ENCODE data around the gene EOGT. TPM values are rescaled to one million over a fixed set of nuclear protein-coding genes. Genes with fewer than 3 reads are reported as not detected.

Gene EOGT
- total RNA-seq, 1 experiment from 2014 or later, result 4.6 TPM

- CTCF ChIA-PET, result no interaction called here
- H3K36me3 ChIP-seq (ENCODE audit: insufficient read depth, low read length, poor library complexity, severe bottlenecking), result peaks cover 10% of the 10 kb centered on the region
- no TSS peak for BruUV-seq (replicated peaks)
- H3K4me1 ChIP-seq (ENCODE audit: insufficient read depth, low read length, poor library complexity, severe bottlenecking), result no peaks in the 10 kb centered on the region
- no peaks in the 10 kb centered on the region for H3K27me3 ChIP-seq (replicated peaks; ENCODE audit: insufficient read depth, low read depth, low read length, poor library complexity)
- TF ChIP-seq EZH2 (IDR thresholded peaks at IDR 0.05; ENCODE audit: borderline replicate concordance, low read depth, low read length, poor library complexity, severe bottlenecking), result no peak
- TF ChIP-seq CTCF (conservative IDR thresholded peaks at IDR 0.05; ENCODE audit: low read depth, low read length), result no peak
- POLR2A ChIA-PET (ENCODE audit: low non-redundant PET), result no interaction called here
- no peak for DNase-seq (ENCODE audit: low spot score)
- no peak overlapping the region for H3K4me3 ChIP-seq (ENCODE audit: low read depth, low read length, poor library complexity, severe bottlenecking)
- H3K27ac ChIP-seq (ENCODE audit: low read depth, low read length, poor library complexity, severe bottlenecking), result no peak overlapping the region
- intact Hi-C loops (cut with micrococcal nuclease; ENCODE audit: unreplicated experiment), result no loop called here
- no peaks in the 10 kb centered on the region for H3K9me3 ChIP-seq (ENCODE audit: low read depth, low read length, poor library complexity, severe bottlenecking)
Observed at GRCh38 chr3:69020857-69021256, 7.4 kb upstream of the EOGT start.

GRCh38 chr3:69020424-69020823, 6.9 kb upstream of the EOGT start:
- H3K4me1 ChIP-seq (ENCODE audit: insufficient read depth, low read length, poor library complexity, severe bottlenecking), result no peaks in the 10 kb centered on the region
- peaks cover 5% of the 10 kb centered on the region for H3K36me3 ChIP-seq (ENCODE audit: insufficient read depth, low read length, poor library complexity, severe bottlenecking)
- H3K9me3 ChIP-seq (ENCODE audit: low read depth, low read length, poor library complexity, severe bottlenecking), result no peaks in the 10 kb centered on the region
- DNase-seq (ENCODE audit: low spot score), result no peak
- H3K27me3 ChIP-seq (replicated peaks; ENCODE audit: insufficient read depth, low read depth, low read length, poor library complexity), result no peaks in the 10 kb centered on the region
- no peak overlapping the region for H3K27ac ChIP-seq (ENCODE audit: low read depth, low read length, poor library complexity, severe bottlenecking)
- no peak for TF ChIP-seq EZH2 (IDR thresholded peaks at IDR 0.05; ENCODE audit: borderline replicate concordance, low read depth, low read length, poor library complexity, severe bottlenecking)
- TF ChIP-seq CTCF (conservative IDR thresholded peaks at IDR 0.05; ENCODE audit: low read depth, low read length), result peak; percentile 46; the same call in 1 of the 2 replicates
- H3K4me3 ChIP-seq (ENCODE audit: low read depth, low read length, poor library complexity, severe bottlenecking), result no peak overlapping the region
- ChIA-PET POLR2A (ENCODE audit: low non-redundant PET) (no interaction called here), CTCF (no interaction called here)
- BruUV-seq (replicated peaks), result no TSS peak
- intact Hi-C loops (cut with micrococcal nuclease; ENCODE audit: unreplicated experiment), result no loop called here

DNA sequence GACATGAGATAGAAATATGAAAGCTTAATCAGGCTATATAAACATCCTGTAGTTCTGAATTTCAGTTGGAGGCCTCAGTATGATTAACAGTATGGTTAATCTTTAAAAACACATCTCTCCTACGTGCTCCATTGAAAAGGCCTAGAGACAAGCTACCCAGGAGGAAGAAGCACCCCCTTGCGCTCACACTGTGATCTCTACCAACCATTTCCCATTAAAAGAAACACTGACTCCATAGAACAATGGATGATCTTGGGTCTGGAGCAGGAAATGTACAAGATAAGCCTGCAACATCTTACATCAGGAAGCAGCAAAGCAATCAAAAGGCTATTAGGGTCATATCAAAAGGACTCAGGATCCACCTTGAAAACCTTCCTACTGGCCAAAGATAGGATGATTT, 3.4 kb upstream of the EOGT start:
- Histone ChIP-seq H3K9me3 (ENCODE audit: low read depth, low read length, poor library complexity, severe bottlenecking) (no peaks in the 10 kb centered on the region), H3K4me3 (ENCODE audit: low read depth, low read length, poor library complexity, severe bottlenecking) (no peak overlapping the region), H3K27me3 (replicated peaks; ENCODE audit: insufficient read depth, low read depth, low read length, poor library complexity) (no peaks in the 10 kb centered on the region), H3K27ac (ENCODE audit: low read depth, low read length, poor library complexity, severe bottlenecking) (no peak overlapping the region), H3K4me1 (ENCODE audit: insufficient read depth, low read length, poor library complexity, severe bottlenecking) (no peaks in the 10 kb centered on the region), H3K36me3 (ENCODE audit: insufficient read depth, low read length, poor library complexity, severe bottlenecking) (no peaks in the 10 kb centered on the region)
- ChIA-PET POLR2A (ENCODE audit: low non-redundant PET) (no interaction called here), CTCF (no interaction called here)
- intact Hi-C loops (cut with micrococcal nuclease; ENCODE audit: unreplicated experiment), result no loop called here
- TF ChIP-seq CTCF (conservative IDR thresholded peaks at IDR 0.05; ENCODE audit: low read depth, low read length), result no peak
- TF ChIP-seq EZH2 (IDR thresholded peaks at IDR 0.05; ENCODE audit: borderline replicate concordance, low read depth, low read length, poor library complexity, severe bottlenecking), result no peak
- BruUV-seq (replicated peaks), result no TSS peak
- no peak for DNase-seq (ENCODE audit: low spot score)
